ENCODE measurements around the gene BIRC7.

DNA sequence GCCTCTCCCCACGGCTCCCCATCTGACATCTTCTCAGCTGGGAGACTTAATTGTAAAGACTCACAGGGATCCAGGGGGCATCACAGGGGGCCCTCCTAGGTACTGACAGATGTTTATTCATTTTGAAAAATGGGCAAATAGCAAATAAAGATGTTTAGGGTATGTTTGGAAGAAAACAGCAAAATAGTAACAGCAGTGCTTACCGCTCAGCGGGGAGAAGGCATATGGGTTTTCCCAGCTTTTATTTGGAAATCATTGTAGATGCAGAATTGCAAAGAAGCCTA lies 2.7 kb upstream of the BIRC7 start:
- TF ChIP-seq POLR2AphosphoS5 (IDR thresholded peaks at IDR 0.05; ENCODE audit: insufficient read depth, low read depth, low read length) (no peak), MAX (IDR thresholded peaks at IDR 0.05; ENCODE audit: insufficient read depth, insufficient read length) (no peak), POLR2A (IDR thresholded peaks at IDR 0.05; ENCODE audit: low read depth, low read length) (no peak), EZH2 (IDR thresholded peaks at IDR 0.05; ENCODE audit: borderline replicate concordance, low read depth, low read length, severe bottlenecking) (no peak), MYC (IDR thresholded peaks at IDR 0.05; ENCODE audit: low read depth, low read length) (no peak), FOS (IDR thresholded peaks at IDR 0.05; ENCODE audit: borderline replicate concordance, insufficient read depth, low read length) (no peak)
- TF ChIP-seq, protein P1, sequence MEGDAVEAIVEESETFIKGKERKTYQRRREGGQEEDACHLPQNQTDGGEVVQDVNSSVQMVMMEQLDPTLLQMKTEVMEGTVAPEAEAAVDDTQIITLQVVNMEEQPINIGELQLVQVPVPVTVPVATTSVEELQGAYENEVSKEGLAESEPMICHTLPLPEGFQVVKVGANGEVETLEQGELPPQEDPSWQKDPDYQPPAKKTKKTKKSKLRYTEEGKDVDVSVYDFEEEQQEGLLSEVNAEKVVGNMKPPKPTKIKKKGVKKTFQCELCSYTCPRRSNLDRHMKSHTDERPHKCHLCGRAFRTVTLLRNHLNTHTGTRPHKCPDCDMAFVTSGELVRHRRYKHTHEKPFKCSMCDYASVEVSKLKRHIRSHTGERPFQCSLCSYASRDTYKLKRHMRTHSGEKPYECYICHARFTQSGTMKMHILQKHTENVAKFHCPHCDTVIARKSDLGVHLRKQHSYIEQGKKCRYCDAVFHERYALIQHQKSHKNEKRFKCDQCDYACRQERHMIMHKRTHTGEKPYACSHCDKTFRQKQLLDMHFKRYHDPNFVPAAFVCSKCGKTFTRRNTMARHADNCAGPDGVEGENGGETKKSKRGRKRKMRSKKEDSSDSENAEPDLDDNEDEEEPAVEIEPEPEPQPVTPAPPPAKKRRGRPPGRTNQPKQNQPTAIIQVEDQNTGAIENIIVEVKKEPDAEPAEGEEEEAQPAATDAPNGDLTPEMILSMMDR (IDR thresholded peaks at IDR 0.05; ENCODE audit: extremely low read depth in 1 of 2, insufficient read depth in 1 of 2, low read depth in 1 of 2, low read length in 2 of 2): no peak

Measured in endothelial cell of umbilical vein (primary cell).